Left lung (tissue), 10 donors: Measurements from ENCODE around the gene SMAD2. TPM values are rescaled to one million over a fixed set of nuclear protein-coding genes. Genes with fewer than 3 reads are reported as not detected.
A peak's percentile ranks its signal among the peaks of the same experiment; 100 is the strongest.

Experiments
- ATAC-seq: fragments of 200-7000 bp; cut with Tn5 transposase; one replicate; pipeline ENCODE4 v1.9.1; 2020; ENCODE audit warnings: moderate library complexity
- DNase-seq, 4 donors: peaks; one replicate each; pipeline ENCODE4 v3.0.0-alpha.2; 2013 to 2020
- H3K27ac ChIP-seq, 2 donors: fragments of 200-600 bp; sonication (generic) in 1 of 2; one replicate each; pipeline versions ENCODE4 v1.5.0 to v1.8.0; 2020 to 2021
- H3K27me3 ChIP-seq, 2 donors: fragments of 200-600 bp; sonication (generic) in 1 of 2; one replicate each; pipeline versions ENCODE4 v1.5.0 to v1.8.0; 2020 to 2021
- H3K36me3 ChIP-seq, 2 donors: fragments of 200-600 bp; sonication (generic) in 1 of 2; one replicate each; pipeline versions ENCODE4 v1.5.0 to v1.8.0; 2020 to 2021
- H3K4me1 ChIP-seq, 2 donors: fragments of 200-600 bp; one replicate each; pipeline ENCODE4 v1.8.0; 2021
- H3K4me3 ChIP-seq, 2 donors: fragments of 200-600 bp; sonication (generic) in 1 of 2; one replicate each; pipeline versions ENCODE4 v1.5.0 to v1.8.0; 2020 to 2021; ENCODE audit warnings: mild to moderate bottlenecking in 1 of 2
- H3K9me3 ChIP-seq, 2 donors: fragments of 200-600 bp; sonication (generic) in 1 of 2; one replicate each; pipeline versions ENCODE4 v1.5.0 to v1.8.0; 2020 to 2021
- intact Hi-C, 2 donors: fragments of 100-400 bp; cut with DNase I; formaldehyde crosslinking; loops; one replicate each; pipeline versions ENCODE4 v1.11.2 to v1.14.2; 2022
- polyA plus RNA-seq, 6 donors: library from polyadenylated mRNA; unstranded; fragments of 120-200 nt; gene quantifications; one replicate each; pipeline ENCODE4 v1.2.1, GENCODE V29; 2013; ENCODE audit not compliant: insufficient read length in 6 of 6
- total RNA-seq, 2 donors: library from RNA; stranded (reverse); fragmentation: NEBNext Ultra II Directional; extraction: Animal tissue kit (Norgen Biotek cat#: 25700); gene quantifications; one replicate each; pipeline ENCODE4 v1.2.1, GENCODE V29; 2021
- TF ChIP-seq, protein P1 (sequence below), 2 donors: fragments of 200-600 bp; sonication (generic) in 1 of 2; IDR thresholded peaks; one replicate each; pipeline versions ENCODE4 v1.5.0 to v1.8.0; 2021; ENCODE audit warnings: antibody characterized with exemption in 2 of 2
- donor health status: DM: no; HTN: yes; CAD: no.
- donor health status: DM: no; HTN: no; CAD: no.

Gene SMAD2
- total and polyA plus RNA-seq, 8 donors = 75.9 to 143 (median 85.9) TPM

DNA sequence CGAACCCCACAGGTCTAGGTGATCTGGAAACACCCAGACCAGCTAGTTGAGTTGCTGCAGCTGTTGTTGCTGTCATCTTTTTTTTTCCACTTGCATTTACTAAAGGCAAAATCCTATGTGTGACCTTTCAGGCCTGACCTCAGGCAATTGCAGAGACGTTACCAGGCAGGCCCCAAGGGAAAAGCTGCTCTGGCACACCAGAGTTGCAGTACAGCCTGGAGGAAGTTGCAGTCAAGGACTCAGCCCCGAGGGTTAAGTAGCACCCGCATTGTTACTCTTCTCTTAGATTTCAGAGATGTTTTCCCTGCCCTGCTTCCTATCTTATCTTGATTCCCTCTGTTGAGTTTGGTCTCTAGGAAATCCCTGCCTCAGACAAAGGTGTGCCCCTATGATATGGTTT is 45.2 kb upstream of the SMAD2 start:
- intact Hi-C loops = no loop called here
- H3K36me3 ChIP-seq = no peaks in the 10 kb centered on the region
- ATAC-seq = no peak
- H3K27me3 ChIP-seq = peaks cover 0 to 3% of the 10 kb centered on the region in 2 donors
- H3K4me3 ChIP-seq = no peak overlapping the region
- H3K27ac ChIP-seq = no peak overlapping the region
- H3K4me1 ChIP-seq = peaks cover 0 to 7% of the 10 kb centered on the region in 2 donors
- no peaks in the 10 kb centered on the region for H3K9me3 ChIP-seq
- TF ChIP-seq, protein P1, sequence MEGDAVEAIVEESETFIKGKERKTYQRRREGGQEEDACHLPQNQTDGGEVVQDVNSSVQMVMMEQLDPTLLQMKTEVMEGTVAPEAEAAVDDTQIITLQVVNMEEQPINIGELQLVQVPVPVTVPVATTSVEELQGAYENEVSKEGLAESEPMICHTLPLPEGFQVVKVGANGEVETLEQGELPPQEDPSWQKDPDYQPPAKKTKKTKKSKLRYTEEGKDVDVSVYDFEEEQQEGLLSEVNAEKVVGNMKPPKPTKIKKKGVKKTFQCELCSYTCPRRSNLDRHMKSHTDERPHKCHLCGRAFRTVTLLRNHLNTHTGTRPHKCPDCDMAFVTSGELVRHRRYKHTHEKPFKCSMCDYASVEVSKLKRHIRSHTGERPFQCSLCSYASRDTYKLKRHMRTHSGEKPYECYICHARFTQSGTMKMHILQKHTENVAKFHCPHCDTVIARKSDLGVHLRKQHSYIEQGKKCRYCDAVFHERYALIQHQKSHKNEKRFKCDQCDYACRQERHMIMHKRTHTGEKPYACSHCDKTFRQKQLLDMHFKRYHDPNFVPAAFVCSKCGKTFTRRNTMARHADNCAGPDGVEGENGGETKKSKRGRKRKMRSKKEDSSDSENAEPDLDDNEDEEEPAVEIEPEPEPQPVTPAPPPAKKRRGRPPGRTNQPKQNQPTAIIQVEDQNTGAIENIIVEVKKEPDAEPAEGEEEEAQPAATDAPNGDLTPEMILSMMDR (IDR thresholded peaks at IDR 0.05) = no peak
- DNase-seq = no peak

DNA sequence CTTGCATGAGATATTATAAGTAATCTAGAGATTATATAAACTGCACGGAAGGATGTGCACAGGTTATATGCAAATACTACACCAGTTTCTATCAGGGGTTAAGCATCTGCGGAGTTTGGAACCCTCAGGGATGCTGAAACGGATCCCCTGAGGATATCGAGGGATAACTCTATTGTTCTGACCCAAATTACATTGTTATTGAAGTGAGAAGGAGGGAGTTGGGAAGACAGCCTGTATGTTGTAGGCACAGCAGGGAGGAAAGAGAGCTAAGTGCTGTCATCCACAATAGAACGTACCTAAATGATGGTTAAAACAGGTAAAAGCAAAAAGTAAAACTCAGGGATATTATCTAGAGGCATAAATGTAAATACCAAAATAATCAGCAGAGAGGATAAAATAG is 44.6 kb upstream of the SMAD2 start:
- TF ChIP-seq, protein P1 (IDR thresholded peaks at IDR 0.05) = no peak
- intact Hi-C loops = no loop called here

DNA sequence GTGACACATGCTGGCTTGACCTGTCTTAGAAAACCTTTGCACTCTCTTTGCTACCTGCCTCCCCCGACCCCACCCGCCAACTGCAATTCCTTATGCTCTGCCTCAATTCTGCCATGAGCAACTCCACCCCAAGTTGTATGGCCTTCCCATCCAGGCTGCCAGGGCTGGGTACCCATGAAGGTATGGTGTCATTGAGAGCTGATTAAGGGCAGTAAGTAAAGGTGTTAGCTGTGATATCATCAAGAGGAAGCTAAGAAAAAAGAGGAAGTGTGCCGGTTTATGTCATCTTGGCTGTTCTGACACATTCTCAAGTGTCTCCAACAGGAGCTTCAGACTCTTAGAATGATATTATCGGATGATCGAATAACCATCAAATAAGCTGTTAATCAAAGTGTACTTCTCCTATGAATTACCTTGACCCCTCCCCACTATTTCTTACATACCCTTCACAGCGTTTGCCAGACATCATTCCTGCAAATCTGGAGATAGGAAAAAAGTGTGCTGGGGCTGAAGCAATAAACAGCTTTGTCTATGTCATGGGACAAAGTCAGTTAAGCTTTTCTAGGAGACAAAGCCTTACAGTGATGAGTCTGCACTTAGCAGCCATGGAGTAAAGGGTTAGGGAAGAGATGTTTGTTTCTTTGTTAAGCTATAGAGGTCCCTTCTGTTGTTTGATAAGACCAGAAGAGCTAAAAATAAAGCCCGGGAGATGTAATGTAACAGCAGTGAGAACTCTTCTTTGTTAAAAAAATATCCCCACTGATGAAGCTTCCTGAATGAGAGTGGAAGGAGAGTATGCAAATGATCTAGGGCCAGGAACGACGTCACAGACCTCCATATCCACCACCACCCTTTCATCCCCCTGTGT is 40.4 kb upstream of the SMAD2 start:
- H3K4me3 ChIP-seq = no peak overlapping the region
- intact Hi-C loops = no loop called here
- H3K36me3 ChIP-seq = no peaks in the 10 kb centered on the region
- peaks cover 0 to 10% of the 10 kb centered on the region in 2 donors for H3K4me1 ChIP-seq
- DNase-seq (no peak), ATAC-seq (peak; percentile 17)
- TF ChIP-seq, protein P1 (IDR thresholded peaks at IDR 0.05) = no peak
- H3K27me3 ChIP-seq = peaks cover 0 to 3% of the 10 kb centered on the region in 2 donors
- no peaks in the 10 kb centered on the region for H3K9me3 ChIP-seq
- no peak overlapping the region for H3K27ac ChIP-seq

More for the DNA sequence above, 44.6 kb upstream of the SMAD2 start:
- H3K36me3 ChIP-seq = no peaks in the 10 kb centered on the region
- no peak for ATAC-seq
- H3K4me3 ChIP-seq = no peak overlapping the region
- DNase-seq = no peak
- no peak overlapping the region for H3K27ac ChIP-seq
- peaks cover 0 to 3% of the 10 kb centered on the region in 2 donors for H3K27me3 ChIP-seq
- no peaks in the 10 kb centered on the region for H3K9me3 ChIP-seq
- H3K4me1 ChIP-seq = peaks cover 0 to 10% of the 10 kb centered on the region in 2 donors

DNA sequence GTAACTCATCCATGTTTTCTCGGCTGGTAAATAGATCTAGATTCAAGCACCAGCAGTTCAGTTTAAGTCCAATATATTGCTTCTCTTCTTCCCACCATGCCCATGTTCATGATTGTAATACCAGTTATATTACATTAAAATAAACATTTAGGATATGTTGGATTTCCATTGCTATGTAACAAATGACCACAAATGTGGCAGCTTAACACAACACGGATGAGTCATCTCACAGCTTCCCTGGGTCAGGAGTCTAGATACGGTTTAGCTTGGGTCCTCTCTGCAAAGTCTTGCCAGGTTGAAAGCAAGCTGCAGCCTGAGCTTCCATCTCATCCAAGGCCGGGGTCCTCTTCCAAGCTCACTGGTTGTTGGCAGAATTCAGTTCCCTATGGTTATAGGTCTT is 39.4 kb upstream of the SMAD2 start:
- Histone ChIP-seq H3K4me1 (peaks cover 0 to 10% of the 10 kb centered on the region in 2 donors), H3K27me3 (peaks cover 0 to 3% of the 10 kb centered on the region in 2 donors), H3K9me3 (no peaks in the 10 kb centered on the region), H3K27ac (no peak overlapping the region), H3K36me3 (no peaks in the 10 kb centered on the region), H3K4me3 (no peak overlapping the region)
- DNase-seq (no peak), ATAC-seq (no peak)
- intact Hi-C loops = no loop called here
- TF ChIP-seq, protein P1 (IDR thresholded peaks at IDR 0.05) = no peak

DNA sequence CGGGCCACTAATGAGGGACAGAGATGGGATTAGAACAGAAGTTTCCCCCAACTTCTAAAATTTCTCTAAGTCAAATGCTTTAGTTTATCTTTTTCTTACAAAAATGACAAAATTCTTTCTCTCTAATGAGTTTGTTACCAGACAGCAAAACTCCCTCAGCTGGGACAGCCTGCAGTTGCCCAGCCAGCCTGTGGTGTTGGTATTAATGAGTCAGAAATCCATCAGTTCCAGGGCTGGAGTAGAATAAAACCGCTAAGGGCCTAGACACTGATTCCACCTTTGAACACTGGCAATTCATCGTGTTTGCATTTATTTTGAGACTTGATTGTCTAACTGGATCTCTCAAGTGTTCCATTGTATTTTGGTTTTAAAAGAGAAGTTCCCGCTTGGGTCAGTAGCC is 38.3 kb upstream of the SMAD2 start:
- Histone ChIP-seq H3K27ac (no peak overlapping the region), H3K4me3 (no peak overlapping the region), H3K4me1 (peaks cover 0 to 10% of the 10 kb centered on the region in 2 donors), H3K27me3 (peaks cover 0 to 3% of the 10 kb centered on the region in 2 donors), H3K9me3 (no peaks in the 10 kb centered on the region), H3K36me3 (no peaks in the 10 kb centered on the region)
- TF ChIP-seq, protein P1 (IDR thresholded peaks at IDR 0.05) = no peak
- intact Hi-C loops = no loop called here
- DNase-seq (no peak), ATAC-seq (no peak)
